Neural cell (in vitro differentiated cells): ENCODE measurements around the gene CARD16. TPM values are rescaled to one million over a fixed set of nuclear protein-coding genes. Genes with fewer than 3 reads are reported as not detected.

ENCODE experiments used
- H2AFZ ChIP-seq: fragments of 200-600, 300-800 bp; sonication (generic), shearing (Covaris generic); 2 replicates; pipeline ENCODE4 v1.6.0; 2014; ENCODE audit warnings: low read depth, mild to moderate bottlenecking, antibody characterized with exemption, low read length, moderate library complexity
- H3F3A ChIP-seq: fragments of 200-600 bp; shearing (Covaris generic); 2 replicates; pipeline ENCODE4 v1.6.1; 2016; ENCODE audit warnings: mild to moderate bottlenecking, moderate library complexity, mixed read lengths, antibody characterized with exemption, low read length; ENCODE audit not compliant: insufficient read depth, poor library complexity, severe bottlenecking
- H3K27ac ChIP-seq: fragments of 200-600, 300-800 bp; sonication (generic), shearing (Covaris generic); 2 replicates; pipeline ENCODE4 v1.5.1; 2014; ENCODE audit warnings: mild to moderate bottlenecking, low read length, moderate library complexity
- H3K27me3 ChIP-seq: fragments of 300-800, 200-600 bp; sonication (generic), shearing (Covaris generic); 2 replicates; pipeline ENCODE4 v1.6.0; 2014; ENCODE audit warnings: mild to moderate bottlenecking, low read depth, low read length, moderate library complexity; ENCODE audit not compliant: insufficient read depth
- H3K36me3 ChIP-seq: fragments of 300-800, 200-600 bp; sonication (generic), shearing (Covaris generic); 2 replicates; pipeline ENCODE4 v1.5.1; 2014; ENCODE audit warnings: mild to moderate bottlenecking, antibody characterized with exemption, low read length, moderate library complexity; ENCODE audit not compliant: insufficient read depth
- H3K4me2 ChIP-seq: fragments of 300-800, 200-600 bp; sonication (generic), shearing (Covaris generic); 2 replicates; pipeline ENCODE4 v1.6.0; 2014; ENCODE audit warnings: mild to moderate bottlenecking, low read length
- H3K4me3 ChIP-seq: fragments of 300-800, 200-600 bp; sonication (generic), shearing (Covaris generic); 2 replicates; pipeline ENCODE4 v1.5.1; 2014; ENCODE audit warnings: mild to moderate bottlenecking, low read length, moderate library complexity
- H3K79me2 ChIP-seq: fragments of 200-600 bp; shearing (Covaris generic); replicated peaks from 2 replicates; pipeline ENCODE4 v1.6.0; 2014; ENCODE audit warnings: mild to moderate bottlenecking, low read length, moderate library complexity; ENCODE audit not compliant: insufficient read depth
- H3K9ac ChIP-seq: fragments of 300-800, 200-600 bp; sonication (generic), shearing (Covaris generic); 2 replicates; pipeline ENCODE4 v1.6.1; 2016; ENCODE audit warnings: mild to moderate bottlenecking, low read length, mixed read lengths
- H3K9me2 ChIP-seq: fragments of 200-600 bp; shearing (Covaris generic); 2 replicates; pipeline ENCODE4 v1.6.1; 2016; ENCODE audit warnings: mild to moderate bottlenecking, low read length, mixed read lengths; ENCODE audit not compliant: insufficient read depth
- H3K9me3 ChIP-seq: fragments of 200-600, 300-800 bp; sonication (generic), shearing (Covaris generic); 2 replicates; pipeline ENCODE4 v1.6.1; 2016; ENCODE audit warnings: mild to moderate bottlenecking, mixed run types, low read length, moderate library complexity, mixed read lengths
- H4K20me1 ChIP-seq: fragments of 200-600 bp; shearing (Covaris generic); 2 replicates; pipeline ENCODE4 v1.6.1; 2016; ENCODE audit warnings: mild to moderate bottlenecking, mixed run types; ENCODE audit not compliant: insufficient read depth
- EP300 ChIP-seq: fragments of 450-650 bp; conservative IDR thresholded peaks from 2 replicates; pipeline ENCODE4 v1.6.1; 2014; ENCODE audit warnings: antibody characterized with exemption, mild to moderate bottlenecking, moderate library complexity; ENCODE audit not compliant: poor library complexity, severe bottlenecking
- EZH2 ChIP-seq: fragments of 200-600, 300-800 bp; shearing (Covaris generic), sonication (generic); IDR thresholded peaks from 2 replicates; pipeline ENCODE4 v1.6.1; 2014; ENCODE audit warnings: antibody characterized with exemption, low read length, borderline replicate concordance, mild to moderate bottlenecking; ENCODE audit not compliant: insufficient read depth, poor library complexity, severe bottlenecking
- MXI1 ChIP-seq: fragments of 450-650 bp; conservative IDR thresholded peaks from 2 replicates; pipeline ENCODE4 v1.6.1; 2014; ENCODE audit warnings: antibody characterized with exemption, mild to moderate bottlenecking; ENCODE audit not compliant: poor library complexity, severe bottlenecking
- POLR2AphosphoS5 ChIP-seq: IDR thresholded peaks from 2 replicates; pipeline ENCODE4 v1.6.1; 2012
- RAD21 ChIP-seq: fragments of 450-650 bp; conservative IDR thresholded peaks from 2 replicates; pipeline ENCODE4 v1.6.1; 2014; ENCODE audit warnings: antibody characterized with exemption, mild to moderate bottlenecking, moderate library complexity
- SMC3 ChIP-seq: fragments of 450-650 bp; conservative IDR thresholded peaks from 2 replicates; pipeline ENCODE4 v1.6.1; 2014; ENCODE audit warnings: antibody characterized with exemption, mild to moderate bottlenecking, moderate library complexity; ENCODE audit not compliant: poor library complexity
- TAF1 ChIP-seq: IDR thresholded peaks from 2 replicates; pipeline ENCODE4 v1.6.1; 2012; ENCODE audit warnings: low read depth
- polyA plus RNA-seq: library from polyadenylated mRNA; depleted of rRNA; stranded (reverse); fragments of >200 nt; gene quantifications from 2 replicates; pipeline ENCODE4 v1.2.3, GENCODE V29; 2014
- TF ChIP-seq, protein P1 (sequence below): IDR thresholded peaks from 2 replicates; pipeline ENCODE4 v1.6.1; 2012; ENCODE audit warnings: borderline replicate concordance
- TF ChIP-seq, protein P2 (sequence below): fragments of 450-650 bp; IDR thresholded peaks from 2 replicates; pipeline ENCODE4 v1.5.1; 2014; ENCODE audit warnings: antibody characterized with exemption, mild to moderate bottlenecking, moderate library complexity; ENCODE audit not compliant: poor library complexity, severe bottlenecking

CARD16 gene
- polyA plus RNA-seq, 1 donor from 2014 or later, result not detected

DNA sequence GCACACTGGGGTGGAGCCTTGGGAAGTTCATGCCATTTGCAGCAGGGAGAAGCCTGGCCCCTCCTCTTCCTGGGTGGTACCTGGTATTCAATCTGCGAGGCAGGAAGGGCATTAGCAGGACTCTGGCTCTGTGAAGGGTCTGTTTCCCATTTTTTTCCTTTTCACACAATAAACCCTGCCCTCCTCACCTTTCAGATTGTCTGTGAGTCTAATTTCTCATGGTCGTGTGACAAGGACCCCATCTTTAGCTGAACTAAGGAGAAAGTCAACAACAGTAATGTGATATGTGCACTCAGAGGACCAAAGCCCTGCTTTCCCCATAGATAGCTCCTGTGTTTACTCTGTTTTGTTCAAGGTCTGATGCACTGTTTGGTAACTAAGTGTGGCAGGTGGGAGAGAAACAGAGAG lies 50.1 kb downstream of the CARD16 start:
- TF ChIP-seq, protein P1, sequence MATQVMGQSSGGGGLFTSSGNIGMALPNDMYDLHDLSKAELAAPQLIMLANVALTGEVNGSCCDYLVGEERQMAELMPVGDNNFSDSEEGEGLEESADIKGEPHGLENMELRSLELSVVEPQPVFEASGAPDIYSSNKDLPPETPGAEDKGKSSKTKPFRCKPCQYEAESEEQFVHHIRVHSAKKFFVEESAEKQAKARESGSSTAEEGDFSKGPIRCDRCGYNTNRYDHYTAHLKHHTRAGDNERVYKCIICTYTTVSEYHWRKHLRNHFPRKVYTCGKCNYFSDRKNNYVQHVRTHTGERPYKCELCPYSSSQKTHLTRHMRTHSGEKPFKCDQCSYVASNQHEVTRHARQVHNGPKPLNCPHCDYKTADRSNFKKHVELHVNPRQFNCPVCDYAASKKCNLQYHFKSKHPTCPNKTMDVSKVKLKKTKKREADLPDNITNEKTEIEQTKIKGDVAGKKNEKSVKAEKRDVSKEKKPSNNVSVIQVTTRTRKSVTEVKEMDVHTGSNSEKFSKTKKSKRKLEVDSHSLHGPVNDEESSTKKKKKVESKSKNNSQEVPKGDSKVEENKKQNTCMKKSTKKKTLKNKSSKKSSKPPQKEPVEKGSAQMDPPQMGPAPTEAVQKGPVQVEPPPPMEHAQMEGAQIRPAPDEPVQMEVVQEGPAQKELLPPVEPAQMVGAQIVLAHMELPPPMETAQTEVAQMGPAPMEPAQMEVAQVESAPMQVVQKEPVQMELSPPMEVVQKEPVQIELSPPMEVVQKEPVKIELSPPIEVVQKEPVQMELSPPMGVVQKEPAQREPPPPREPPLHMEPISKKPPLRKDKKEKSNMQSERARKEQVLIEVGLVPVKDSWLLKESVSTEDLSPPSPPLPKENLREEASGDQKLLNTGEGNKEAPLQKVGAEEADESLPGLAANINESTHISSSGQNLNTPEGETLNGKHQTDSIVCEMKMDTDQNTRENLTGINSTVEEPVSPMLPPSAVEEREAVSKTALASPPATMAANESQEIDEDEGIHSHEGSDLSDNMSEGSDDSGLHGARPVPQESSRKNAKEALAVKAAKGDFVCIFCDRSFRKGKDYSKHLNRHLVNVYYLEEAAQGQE, result no peak
- no peak for TF ChIP-seq RAD21
- TF ChIP-seq POLR2AphosphoS5, result no peak
- TF ChIP-seq SMC3, result no peak
- no peak for TF ChIP-seq EZH2
- no peak for TF ChIP-seq TAF1
- no peak for TF ChIP-seq MXI1
- no peak for TF ChIP-seq EP300
- TF ChIP-seq, protein P2, sequence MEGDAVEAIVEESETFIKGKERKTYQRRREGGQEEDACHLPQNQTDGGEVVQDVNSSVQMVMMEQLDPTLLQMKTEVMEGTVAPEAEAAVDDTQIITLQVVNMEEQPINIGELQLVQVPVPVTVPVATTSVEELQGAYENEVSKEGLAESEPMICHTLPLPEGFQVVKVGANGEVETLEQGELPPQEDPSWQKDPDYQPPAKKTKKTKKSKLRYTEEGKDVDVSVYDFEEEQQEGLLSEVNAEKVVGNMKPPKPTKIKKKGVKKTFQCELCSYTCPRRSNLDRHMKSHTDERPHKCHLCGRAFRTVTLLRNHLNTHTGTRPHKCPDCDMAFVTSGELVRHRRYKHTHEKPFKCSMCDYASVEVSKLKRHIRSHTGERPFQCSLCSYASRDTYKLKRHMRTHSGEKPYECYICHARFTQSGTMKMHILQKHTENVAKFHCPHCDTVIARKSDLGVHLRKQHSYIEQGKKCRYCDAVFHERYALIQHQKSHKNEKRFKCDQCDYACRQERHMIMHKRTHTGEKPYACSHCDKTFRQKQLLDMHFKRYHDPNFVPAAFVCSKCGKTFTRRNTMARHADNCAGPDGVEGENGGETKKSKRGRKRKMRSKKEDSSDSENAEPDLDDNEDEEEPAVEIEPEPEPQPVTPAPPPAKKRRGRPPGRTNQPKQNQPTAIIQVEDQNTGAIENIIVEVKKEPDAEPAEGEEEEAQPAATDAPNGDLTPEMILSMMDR, result no peak
- no peaks in the 10 kb centered on the region for H3K9me3 ChIP-seq
- H3K4me3 ChIP-seq, result no peak overlapping the region
- H3K27ac ChIP-seq, result no peak overlapping the region
- no peaks in the 10 kb centered on the region for H3K36me3 ChIP-seq
- H3K79me2 ChIP-seq, result no peaks in the 10 kb centered on the region
- H3K4me2 ChIP-seq, result no peak overlapping the region
- H3K9ac ChIP-seq, result no peak overlapping the region
- no peak overlapping the region for H2AFZ ChIP-seq
- no peaks in the 10 kb centered on the region for H4K20me1 ChIP-seq
- H3K9me2 ChIP-seq, result no peaks in the 10 kb centered on the region
- no peaks in the 10 kb centered on the region for H3F3A ChIP-seq
- H3K27me3 ChIP-seq, result no peaks in the 10 kb centered on the region

DNA sequence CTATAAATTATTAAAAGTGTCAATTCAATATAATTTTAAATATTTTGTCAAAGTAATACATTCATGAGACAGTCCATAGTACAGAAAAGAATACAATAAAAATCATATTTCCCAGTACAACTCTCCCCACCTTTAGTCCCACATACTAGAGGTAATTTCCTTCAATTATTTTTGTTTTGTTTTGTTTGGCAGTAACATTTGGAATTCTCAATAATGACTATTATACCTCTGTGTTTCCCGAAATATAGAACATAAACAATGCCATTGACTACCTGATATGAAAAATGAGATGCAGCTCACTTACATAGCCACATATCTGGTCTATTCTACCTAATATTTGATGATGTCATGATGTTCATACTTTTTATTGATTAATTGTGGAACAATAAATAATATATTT lies 52.4 kb downstream of the CARD16 start:
- Histone ChIP-seq H3K27ac (no peak overlapping the region), H3K36me3 (no peaks in the 10 kb centered on the region), H3K79me2 (no peaks in the 10 kb centered on the region), H3K4me2 (no peak overlapping the region), H3K4me3 (no peak overlapping the region), H4K20me1 (no peaks in the 10 kb centered on the region), H2AFZ (no peak overlapping the region), H3K27me3 (no peaks in the 10 kb centered on the region), H3K9me3 (no peaks in the 10 kb centered on the region), H3K9me2 (no peaks in the 10 kb centered on the region), H3K9ac (no peak overlapping the region), H3F3A (no peaks in the 10 kb centered on the region)
- TF ChIP-seq SMC3 (no peak), EZH2 (no peak), EP300 (no peak), MXI1 (no peak), RAD21 (no peak), POLR2AphosphoS5 (no peak), TAF1 (no peak)
- TF ChIP-seq, protein P1, result no peak
- TF ChIP-seq, protein P2, result no peak
